Endodermal cell (in vitro differentiated cells): Measurements from ENCODE around the gene GRM7. TPM values are rescaled to one million over a fixed set of nuclear protein-coding genes. Genes with fewer than 3 reads are reported as not detected.

ENCODE experiments used
- DNase-seq: peaks from one replicate; pipeline ENCODE4 v3.0.0-alpha.2; 2017
- H3K27ac ChIP-seq: 2 replicates; pipeline ENCODE4 v1.5.1; 2013; ENCODE audit warnings: mild to moderate bottlenecking, low read depth, low read length, moderate library complexity
- H3K27me3 ChIP-seq: 2 replicates; pipeline ENCODE4 v1.6.1; 2013; ENCODE audit warnings: mild to moderate bottlenecking, low read length, moderate library complexity; ENCODE audit not compliant: insufficient read depth, control insufficient read depth, poor library complexity, severe bottlenecking
- H3K36me3 ChIP-seq: 2 replicates; pipeline ENCODE4 v1.7.0; 2013; ENCODE audit warnings: mild to moderate bottlenecking, low read length, moderate library complexity; ENCODE audit not compliant: control insufficient read depth, insufficient read depth
- H3K4me1 ChIP-seq: one replicate; pipeline ENCODE4 v1.7.0; 2013; ENCODE audit warnings: low read length; ENCODE audit not compliant: control insufficient read depth, insufficient read depth
- H3K4me3 ChIP-seq: 2 replicates; pipeline ENCODE4 v1.5.1; 2013; ENCODE audit warnings: mild to moderate bottlenecking, low read length, moderate library complexity
- H3K9ac ChIP-seq: 2 replicates; pipeline ENCODE4 v1.6.1; 2013; ENCODE audit warnings: mild to moderate bottlenecking, low read length, moderate library complexity; ENCODE audit not compliant: poor library complexity, severe bottlenecking; ENCODE audit errors: extremely low read depth
- H3K9me3 ChIP-seq: 2 replicates; pipeline ENCODE4 v1.6.1; 2013; ENCODE audit warnings: mild to moderate bottlenecking, low read length, moderate library complexity; ENCODE audit not compliant: control insufficient read depth
- H3K27ac Mint-ChIP-seq: 2 replicates; pipeline ENCODE4 v1.8.0; 2020; ENCODE audit warnings: mixed read lengths
- H3K27me3 Mint-ChIP-seq: 2 replicates; pipeline ENCODE4 v1.8.0; 2021; ENCODE audit warnings: mild to moderate bottlenecking, mixed read lengths; ENCODE audit not compliant: insufficient read depth
- H3K36me3 Mint-ChIP-seq: 2 replicates; pipeline ENCODE4 v1.8.0; 2020; ENCODE audit warnings: low read depth, mixed read lengths
- H3K4me1 Mint-ChIP-seq: 2 replicates; pipeline ENCODE4 v1.8.0; 2020; ENCODE audit warnings: mixed read lengths
- H3K4me3 Mint-ChIP-seq: 2 replicates; pipeline ENCODE4 v1.8.0; 2020; ENCODE audit warnings: mild to moderate bottlenecking, moderate library complexity, mixed read lengths
- H3K9me3 Mint-ChIP-seq: 2 replicates; pipeline ENCODE4 v1.8.0; 2020; ENCODE audit warnings: mild to moderate bottlenecking, mixed read lengths
- CTCF ChIP-seq: fragments of 200-600 bp; sonication (generic); conservative IDR thresholded peaks from 2 replicates; pipeline ENCODE4 v1.5.0; 2021; ENCODE audit warnings: antibody characterized with exemption, mild to moderate bottlenecking
- WGBS, 2 experiments: methylation state at CpG; one replicate each; pipeline versions ENCODE4 v1.1.5 to v1.1.7; 2013; ENCODE audit warnings: missing lambda C conversion rate in 2 of 2, mixed read lengths in 1 of 2; ENCODE audit not compliant: insufficient coverage in 1 of 2, insufficient read length in 1 of 2; 5-methylcytosine and 5-hydroxymethylcytosine counted together
- total RNA-seq, 2 donors: library from RNA; stranded (reverse); fragmentation: NEBNext Ultra II Directional in 1 of 2; extraction: Animal tissue kit (Norgen Biotek cat#: 25700) in 1 of 2; gene quantifications; 2 replicates in 1 of 2; 3 replicates in 1 of 2; pipeline ENCODE4 v1.2.1, GENCODE V29; 2021

GRM7 gene
- total RNA-seq, 2 donors from 2014 or later = 0.11 to 0.73 TPM

DNA sequence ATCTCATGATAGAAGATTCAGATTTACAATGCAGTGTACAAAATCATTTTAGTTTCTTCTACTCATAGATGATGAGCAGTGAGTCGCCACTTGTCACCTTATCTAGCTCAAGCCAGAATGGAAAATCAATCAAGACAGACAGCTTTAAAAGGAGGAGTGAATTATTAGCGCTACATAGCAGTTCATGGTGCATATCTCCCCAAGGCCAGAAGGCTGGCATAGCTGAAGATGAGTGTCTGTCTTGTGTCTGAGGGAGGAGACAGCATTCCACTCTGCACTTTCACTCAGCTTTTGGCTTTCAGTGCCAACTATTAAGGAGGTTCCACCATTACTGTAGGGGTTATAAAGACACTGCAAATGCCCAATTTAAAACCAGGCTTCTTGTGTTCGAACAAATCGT lies 836.6 kb downstream of the GRM7 start:
- no peaks in the 10 kb centered on the region for H3K27me3 ChIP-seq
- no peaks in the 10 kb centered on the region for H3K9me3 Mint-ChIP-seq
- H3K36me3 ChIP-seq = no peaks in the 10 kb centered on the region
- H3K27me3 Mint-ChIP-seq = no peaks in the 10 kb centered on the region
- H3K36me3 Mint-ChIP-seq = no peaks in the 10 kb centered on the region
- no peak overlapping the region for H3K9ac ChIP-seq
- H3K4me1 ChIP-seq = peaks cover 3% of the 10 kb centered on the region
- H3K9me3 ChIP-seq = no peaks in the 10 kb centered on the region
- H3K4me3 Mint-ChIP-seq = no peak overlapping the region
- H3K27ac ChIP-seq = no peak overlapping the region
- WGBS, 2 experiments = 90 to 96% methylated on average over 3 to 4 of the region's 4 CpGs
- no peak overlapping the region for H3K27ac Mint-ChIP-seq
- DNase-seq = no peak
- H3K4me1 Mint-ChIP-seq = peaks cover 22% of the 10 kb centered on the region
- no peak for TF ChIP-seq CTCF
- no peak overlapping the region for H3K4me3 ChIP-seq

GRCh38 chr3:7700539-7700938 lies 839.6 kb downstream of the GRM7 start:
- H3K9ac ChIP-seq = no peak overlapping the region
- TF ChIP-seq CTCF = no peak
- H3K4me1 ChIP-seq = peaks cover 3% of the 10 kb centered on the region
- no peak overlapping the region for H3K4me3 ChIP-seq
- H3K36me3 ChIP-seq = no peaks in the 10 kb centered on the region
- Mint-ChIP-seq H3K9me3 (no peaks in the 10 kb centered on the region), H3K36me3 (no peaks in the 10 kb centered on the region), H3K4me3 (no peak overlapping the region), H3K27me3 (no peaks in the 10 kb centered on the region), H3K27ac (no peak overlapping the region), H3K4me1 (peaks cover 13% of the 10 kb centered on the region)
- no peaks in the 10 kb centered on the region for H3K9me3 ChIP-seq
- no peak overlapping the region for H3K27ac ChIP-seq
- no peaks in the 10 kb centered on the region for H3K27me3 ChIP-seq
- WGBS, 2 experiments = 82 to 91% methylated on average over 2 of the region's 2 CpGs
- DNase-seq = no peak

GRCh38 chr3:7700977-7701376 lies 840.1 kb downstream of the GRM7 start:
- H3K36me3 ChIP-seq = no peaks in the 10 kb centered on the region
- WGBS, 2 experiments = 82 to 94% methylated on average over 3 to 6 of the region's 6 CpGs
- peaks cover 3% of the 10 kb centered on the region for H3K4me1 ChIP-seq
- Mint-ChIP-seq H3K9me3 (no peaks in the 10 kb centered on the region), H3K4me1 (peaks cover 13% of the 10 kb centered on the region), H3K4me3 (no peak overlapping the region), H3K27me3 (no peaks in the 10 kb centered on the region), H3K27ac (no peak overlapping the region), H3K36me3 (no peaks in the 10 kb centered on the region)
- no peak for DNase-seq
- H3K27ac ChIP-seq = no peak overlapping the region
- no peaks in the 10 kb centered on the region for H3K9me3 ChIP-seq
- no peaks in the 10 kb centered on the region for H3K27me3 ChIP-seq
- H3K4me3 ChIP-seq = no peak overlapping the region
- H3K9ac ChIP-seq = no peak overlapping the region
- no peak for TF ChIP-seq CTCF
